HG02970 (cell line): ENCODE measurements around the gene JADE2.
"Not testable (repeated sequence)": the region's sequence is repeated elsewhere in the genome, so short reads cannot be mapped to it uniquely, and the experiment has no call there.

Source experiments
- ATAC-seq: cut with Tn5 transposase; IDR thresholded peaks from one replicate; pipeline ENCODE4 v1.9.1; 2021; ENCODE audit warnings: mild to moderate bottlenecking, moderate library complexity, moderate number of reproducible peaks; ENCODE audit not compliant: unreplicated experiment, low FRiP score

The JADE2 gene

DNA sequence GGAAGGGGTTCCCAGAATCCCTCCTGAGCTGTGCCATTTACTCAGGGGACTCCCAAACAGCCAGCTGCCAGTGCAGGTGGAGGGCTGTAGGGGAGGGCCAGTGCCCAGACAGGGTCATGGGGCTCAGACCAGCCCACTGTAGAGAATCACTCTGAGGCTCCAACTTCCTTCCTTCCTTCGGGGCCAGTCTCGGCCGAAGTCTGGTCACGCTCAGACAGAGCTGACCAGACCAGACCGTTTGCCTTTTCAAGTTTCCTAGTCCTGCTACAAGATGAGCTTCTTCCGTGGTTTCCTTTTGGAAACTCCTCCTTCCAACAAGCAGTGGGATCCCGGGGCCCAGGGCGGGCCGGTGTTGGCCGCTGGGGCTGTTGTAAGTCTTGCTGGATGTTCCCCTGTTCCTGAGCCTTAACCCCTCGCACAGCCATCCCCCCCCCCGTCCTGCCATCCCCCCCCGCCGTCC is 54.6 kb downstream of the JADE2 start:
- ATAC-seq: no peak

DNA sequence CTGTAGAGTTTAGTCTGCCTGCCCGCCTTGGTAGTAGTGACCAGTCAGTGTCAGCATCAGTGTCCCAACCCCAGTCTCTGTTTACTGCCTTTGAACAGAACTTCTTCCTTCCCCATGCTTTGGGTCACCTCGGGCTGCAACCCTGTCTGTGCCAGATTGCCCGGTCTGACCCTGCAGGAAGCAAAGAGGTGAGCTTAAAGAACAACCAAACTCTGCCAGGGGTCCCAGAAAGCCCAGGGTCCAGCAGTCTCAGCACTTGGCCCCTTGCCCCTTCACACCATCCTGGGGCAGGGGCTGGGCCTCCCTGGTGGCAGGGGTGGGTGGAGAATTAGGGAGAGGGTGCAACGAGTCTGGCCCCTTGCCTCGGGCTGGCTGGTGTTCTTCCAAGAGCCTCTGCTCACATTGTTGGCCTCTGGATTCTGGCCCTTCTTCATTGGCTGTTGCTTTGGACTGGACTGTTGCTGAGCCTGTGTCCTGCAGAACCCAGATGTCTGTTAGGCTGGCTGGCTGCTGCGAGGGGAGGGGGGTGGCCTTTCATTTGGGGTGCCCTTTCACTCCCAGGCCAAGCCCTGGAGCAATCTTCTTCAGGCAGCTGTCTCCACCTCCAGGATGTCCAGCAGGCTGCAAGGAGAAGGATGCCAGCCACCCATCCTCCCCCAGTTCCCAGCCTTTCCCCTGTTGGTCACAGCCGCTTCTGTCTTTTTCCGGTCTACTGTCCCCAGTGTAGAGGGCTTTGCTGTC is 55.9 kb downstream of the JADE2 start:
- no peak for ATAC-seq

- no peak for ATAC-seq
These were observed 56.8 kb downstream of the JADE2 start for GRCh38 chr5:134582281-134582680.

- ATAC-seq: no peak
These were observed 57.5 kb downstream of the JADE2 start for GRCh38 chr5:134582941-134583340.

- ATAC-seq: no peak
These were observed 58.3 kb downstream of the JADE2 start for GRCh38 chr5:134583766-134584165.

DNA sequence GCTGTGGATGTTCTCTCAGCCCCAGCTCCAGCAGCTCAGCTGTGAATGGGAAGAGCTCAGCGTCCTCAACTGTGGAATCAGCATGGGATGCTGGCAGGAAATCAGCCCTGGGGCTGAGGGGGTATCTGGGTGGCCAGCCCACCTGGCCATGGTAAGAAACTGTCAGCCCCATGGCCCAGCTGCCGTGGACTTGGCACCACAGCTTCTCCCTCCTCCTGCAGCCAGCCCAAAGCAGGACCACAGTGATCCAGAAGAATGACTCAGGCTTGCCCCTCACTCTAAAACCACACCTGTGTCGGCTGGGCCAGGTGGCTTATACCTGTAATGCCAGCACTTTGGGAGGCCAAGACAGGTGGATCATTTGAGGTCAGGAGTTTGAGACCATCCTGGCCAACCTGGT is 59.2 kb downstream of the JADE2 start:
- ATAC-seq: no peak

DNA sequence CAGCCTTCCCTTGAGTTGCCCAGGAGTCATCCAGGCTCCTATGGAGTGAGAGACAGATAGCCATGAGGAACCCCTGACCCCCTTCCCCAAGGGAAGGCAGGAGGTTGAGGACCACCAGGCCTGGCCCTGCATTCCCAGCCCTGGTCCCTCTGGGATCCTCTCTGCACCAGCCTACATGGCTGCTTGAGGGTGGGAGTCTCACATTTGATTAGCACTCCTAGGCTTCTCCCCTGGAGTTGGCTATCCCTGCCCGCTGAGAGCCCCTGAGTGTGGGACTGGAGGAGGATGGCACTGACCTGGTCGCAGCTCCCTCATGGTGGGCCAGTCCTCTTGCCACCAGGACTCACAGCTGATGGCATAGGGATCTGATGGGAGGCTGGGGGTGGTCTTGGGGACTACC is 60.5 kb downstream of the JADE2 start:
- no peak for ATAC-seq

GRCh38 chr5:134586866-134587524 is 61.5 kb downstream of the JADE2 start:
- no peak for ATAC-seq

- ATAC-seq: no peak
These were observed 65.7 kb downstream of the JADE2 start for GRCh38 chr5:134590992-134591659.

GRCh38 chr5:134592141-134592746 is 66.8 kb downstream of the JADE2 start:
- ATAC-seq: no peak

GRCh38 chr5:134594336-134594735 is 68.9 kb downstream of the JADE2 start:
- ATAC-seq: no peak

- ATAC-seq: no peak
These were observed 69.5 kb downstream of the JADE2 start for GRCh38 chr5:134594797-134595457.

DNA sequence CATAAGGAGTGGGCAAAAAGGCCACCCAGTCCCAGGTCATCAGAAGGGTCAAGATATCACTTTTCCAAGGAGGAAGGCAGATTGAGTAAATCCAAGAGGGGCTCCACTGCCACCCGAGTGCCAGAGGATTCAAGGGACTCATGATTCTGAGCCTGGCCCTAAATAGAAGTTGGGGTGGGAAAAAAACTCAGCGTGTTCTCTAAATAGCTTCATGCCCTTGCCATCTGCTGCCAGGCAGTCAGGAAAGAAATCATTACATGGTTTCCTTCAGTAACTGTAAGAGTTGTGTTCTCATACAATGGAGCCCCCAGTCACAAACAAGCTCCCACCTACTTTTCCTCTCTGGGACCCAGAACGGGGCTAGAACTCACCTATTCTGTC is 70.0 kb downstream of the JADE2 start:
- ATAC-seq: no peak

GRCh38 chr5:134599820-134600219 is 74.3 kb downstream of the JADE2 start:
- not testable (repeated sequence) for ATAC-seq

GRCh38 chr5:134600600-134600999 is 75.1 kb downstream of the JADE2 start:
- ATAC-seq: no peak

GRCh38 chr5:134603059-134603458 is 77.6 kb downstream of the JADE2 start:
- no peak for ATAC-seq

DNA sequence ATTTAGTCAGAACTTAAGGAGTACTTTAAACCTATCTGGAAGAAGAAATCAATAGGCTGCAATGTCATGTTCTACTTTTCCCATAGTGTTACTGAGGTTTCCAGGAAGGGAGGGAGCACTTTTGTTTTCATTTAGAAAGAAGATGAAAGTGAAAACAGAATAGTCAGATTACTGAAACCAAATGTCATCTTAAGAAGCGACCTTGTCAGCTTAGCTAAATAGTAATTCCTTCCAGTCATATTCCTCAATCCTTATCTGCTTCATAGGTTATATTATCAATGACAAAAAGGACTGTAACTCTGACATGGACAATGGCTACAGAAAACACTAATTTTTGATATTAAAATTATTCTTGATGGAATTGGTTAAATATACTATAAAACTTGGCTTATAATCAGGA is 79.4 kb downstream of the JADE2 start:
- ATAC-seq: no peak

DNA sequence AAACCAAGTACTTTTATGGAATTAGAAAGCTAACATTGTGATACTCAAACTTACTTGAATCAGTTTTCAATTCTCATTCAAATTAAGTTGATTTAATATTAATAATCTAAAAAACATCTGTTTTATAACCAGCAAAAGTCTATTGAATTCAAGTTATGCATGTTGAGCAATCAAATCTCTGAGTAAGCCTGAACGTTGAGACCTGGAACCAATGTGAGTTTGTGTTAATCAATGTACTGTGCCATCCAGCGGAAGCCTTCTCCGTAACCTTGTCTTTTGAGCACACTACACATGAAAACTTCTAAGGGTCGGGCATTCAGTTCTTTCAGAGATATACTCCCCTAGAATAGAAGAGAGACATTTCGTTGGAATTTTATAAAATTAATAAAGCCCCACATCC is 81.3 kb downstream of the JADE2 start:
- no peak for ATAC-seq

- no peak for ATAC-seq
These were observed 83.1 kb downstream of the JADE2 start for GRCh38 chr5:134608555-134608954.

DNA sequence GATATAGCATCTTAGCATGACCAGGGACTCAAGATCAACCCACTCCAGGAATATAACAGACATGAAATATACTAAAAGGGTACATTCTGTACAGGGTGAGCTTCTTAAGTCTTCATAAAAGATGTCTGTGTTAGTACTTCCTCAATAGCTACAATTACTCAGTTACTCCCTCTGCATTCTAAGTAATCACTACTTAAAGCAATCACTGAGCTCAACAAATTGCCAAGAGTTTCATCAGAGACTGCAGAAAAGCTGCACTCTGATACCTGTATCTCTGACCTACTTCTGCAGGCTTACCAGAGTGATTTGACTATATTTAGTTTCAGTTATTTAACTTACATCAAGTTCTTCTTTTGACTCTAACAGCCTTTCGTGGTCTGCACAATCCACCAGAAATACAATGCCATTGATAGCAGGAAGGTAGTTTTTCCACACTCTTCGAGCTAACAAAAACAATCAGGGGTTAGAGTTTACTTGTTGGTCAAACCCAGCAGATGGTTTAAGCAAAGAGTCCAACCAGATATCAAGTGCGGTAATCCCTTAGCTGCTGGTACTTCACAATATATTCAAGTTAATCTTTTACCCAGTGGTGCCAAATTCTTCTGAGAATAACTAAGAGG is 83.9 kb downstream of the JADE2 start:
- ATAC-seq: no peak
